Esophagus muscularis mucosa (tissue), 3 donors: ENCODE data around the gene LIME1.

Source experiments
- CTCF ChIP-seq, 3 experiments: fragments of 200-600 bp in 2 of 3; fragments of 450-650 bp in 1 of 3; sonication (generic) in 2 of 3; IDR thresholded peaks; one replicate each; pipeline ENCODE4 v1.5.1; 2017 to 2019; ENCODE audit warnings: antibody characterized with exemption in 3 of 3, mild to moderate bottlenecking in 2 of 3, moderate library complexity in 1 of 3
- POLR2A ChIP-seq: fragments of 450-650 bp; IDR thresholded peaks from one replicate; pipeline ENCODE4 v1.6.1; 2017; ENCODE audit warnings: antibody characterized with exemption, moderate library complexity, mild to moderate bottlenecking, low read depth

- TF ChIP-seq POLR2A, result no peak
- no peak for TF ChIP-seq CTCF (IDR thresholded peaks at IDR 0.05)
These were observed 630 bp downstream of the LIME1 start for GRCh38 chr20:63736893-63737694.
